Type B pancreatic cell (in vitro differentiated cells): ENCODE results near the gene SNTN. TPM values are rescaled to one million over a fixed set of nuclear protein-coding genes. Genes with fewer than 3 reads are reported as not detected.

Experiments used
- DNase-seq: peaks from one replicate; pipeline ENCODE4 v3.0.0; 2021; ENCODE audit warnings: mixed read lengths; ENCODE audit not compliant: unreplicated experiment; ENCODE audit errors: extremely low spot score
- H3K27ac Mint-ChIP-seq: 2 replicates; pipeline ENCODE4 v1.8.0; 2021; ENCODE audit warnings: mild to moderate bottlenecking, mixed read lengths
- H3K27me3 Mint-ChIP-seq: 2 replicates; pipeline ENCODE4 v1.8.0; 2021; ENCODE audit warnings: mixed read lengths
- H3K36me3 Mint-ChIP-seq: 2 replicates; pipeline ENCODE4 v1.8.0; 2021; ENCODE audit warnings: mixed read lengths
- H3K4me1 Mint-ChIP-seq: one replicate; pipeline ENCODE4 v1.8.0; 2021; ENCODE audit warnings: mixed read lengths; ENCODE audit not compliant: unreplicated experiment
- H3K4me3 Mint-ChIP-seq: 2 replicates; pipeline ENCODE4 v1.8.0; 2021; ENCODE audit warnings: mild to moderate bottlenecking, mixed read lengths
- H3K9me3 Mint-ChIP-seq: 2 replicates; pipeline ENCODE4 v1.8.0; 2021; ENCODE audit warnings: mixed read lengths
- CTCF ChIP-seq: fragments of 200-600 bp; sonication (generic); conservative IDR thresholded peaks from 2 replicates; pipeline ENCODE4 v1.5.0; 2021; ENCODE audit warnings: antibody characterized with exemption, mild to moderate bottlenecking
- long read RNA-seq: library from polyadenylated mRNA; unstranded; transcript quantifications from one replicate; pipeline ENCODE4 v2.0.0, GENCODE V29; 2020
- total RNA-seq: library from RNA; stranded (reverse); gene quantifications from 2 replicates; pipeline ENCODE4 v1.2.1, GENCODE V29; 2021; ENCODE audit warnings: low replicate concordance

Gene SNTN
- not detected in 2 replicates for total RNA-seq
- long read RNA-seq = 0 reads

GRCh38 chr3:63652066-63652725 is at the start of gene SNTN:
Gene SNTN, plus strand, starts transcription at chr3:63652675. Its CDS starts 13 bp downstream, at chr3:63652688.
- H3K9me3 Mint-ChIP-seq = peaks cover 4% of the 10 kb centered on the region
- DNase-seq = no peak
- no peak within 1 kb of the TSS for H3K4me3 Mint-ChIP-seq
- no peaks in the 10 kb centered on the region for H3K36me3 Mint-ChIP-seq
- no peak for TF ChIP-seq CTCF
- H3K27ac Mint-ChIP-seq = no peak within 1 kb of the TSS
- peaks cover 9% of the 10 kb centered on the region for H3K4me1 Mint-ChIP-seq
- peaks cover 3% of the 10 kb centered on the region for H3K27me3 Mint-ChIP-seq

GRCh38 chr3:63607716-63608115 is 44.8 kb upstream of the SNTN start:
- DNase-seq = no peak
- Mint-ChIP-seq H3K4me1 (no peaks in the 10 kb centered on the region), H3K36me3 (no peaks in the 10 kb centered on the region), H3K9me3 (no peaks in the 10 kb centered on the region), H3K27me3 (no peaks in the 10 kb centered on the region), H3K27ac (no peak overlapping the region), H3K4me3 (no peak overlapping the region)
- TF ChIP-seq CTCF = no peak

- TF ChIP-seq CTCF = no peak
- DNase-seq = no peak
- Mint-ChIP-seq H3K27me3 (no peaks in the 10 kb centered on the region), H3K9me3 (no peaks in the 10 kb centered on the region), H3K4me1 (no peaks in the 10 kb centered on the region), H3K4me3 (no peak overlapping the region), H3K36me3 (no peaks in the 10 kb centered on the region), H3K27ac (no peak overlapping the region)
These were observed 43.1 kb upstream of the SNTN start for GRCh38 chr3:63609408-63609807.

- no peaks in the 10 kb centered on the region for H3K4me1 Mint-ChIP-seq
- H3K9me3 Mint-ChIP-seq = no peaks in the 10 kb centered on the region
- no peak for TF ChIP-seq CTCF
- H3K27me3 Mint-ChIP-seq = no peaks in the 10 kb centered on the region
- no peaks in the 10 kb centered on the region for H3K36me3 Mint-ChIP-seq
- no peak for DNase-seq
- H3K27ac Mint-ChIP-seq = no peak overlapping the region
- no peak overlapping the region for H3K4me3 Mint-ChIP-seq
These were observed 42.6 kb upstream of the SNTN start for GRCh38 chr3:63609834-63610233.

GRCh38 chr3:63611382-63611781 is 41.1 kb upstream of the SNTN start:
- Mint-ChIP-seq H3K9me3 (no peaks in the 10 kb centered on the region), H3K27me3 (no peaks in the 10 kb centered on the region), H3K4me1 (no peaks in the 10 kb centered on the region), H3K4me3 (no peak overlapping the region), H3K27ac (no peak overlapping the region), H3K36me3 (no peaks in the 10 kb centered on the region)
- DNase-seq = no peak
- TF ChIP-seq CTCF = no peak
